Esophagus muscularis mucosa (tissue), 4 donors: ENCODE data around the gene SUPT4H1. TPM values are rescaled to one million over a fixed set of nuclear protein-coding genes. Genes with fewer than 3 reads are reported as not detected.

Experiments
- DNase-seq: peaks from one replicate; pipeline ENCODE4 v3.0.0-alpha.2; 2017; ENCODE audit errors: extremely low spot score
- H3K27ac ChIP-seq, 4 donors: fragments of 200-600 bp; sonication (generic); replicated peaks in 1 of 4; 1 replicate in 3 of 4; 2 replicates in 1 of 4; pipeline ENCODE4 v1.5.1; 2016 to 2019; ENCODE audit warnings: mild to moderate bottlenecking in 1 of 4
- H3K27me3 ChIP-seq, 4 donors: fragments of 200-600 bp; sonication (generic); one replicate each; pipeline versions ENCODE4 v1.5.1 to v1.6.0; 2016 to 2019
- H3K36me3 ChIP-seq, 4 donors: fragments of 200-600 bp; sonication (generic); one replicate each; pipeline ENCODE4 v1.5.1; 2016 to 2019
- H3K4me1 ChIP-seq, 4 donors: fragments of 200-600 bp; sonication (generic); one replicate each; pipeline ENCODE4 v1.5.1; 2016 to 2019
- H3K4me3 ChIP-seq, 4 donors: fragments of 200-600 bp; sonication (generic); 1 replicate in 2 of 4; 2 replicates in 2 of 4; pipeline ENCODE4 v1.5.1; 2016 to 2019; ENCODE audit warnings: mild to moderate bottlenecking in 4 of 4, moderate library complexity in 1 of 4
- H3K9me3 ChIP-seq, 4 donors: fragments of 200-600 bp; sonication (generic); 1 replicate in 3 of 4; 2 replicates in 1 of 4; pipeline ENCODE4 v1.5.1; 2016 to 2019
- EP300 ChIP-seq: sonication (generic); formaldehyde crosslinking; IDR thresholded peaks from one replicate; pipeline ENCODE4 v1.6.1; 2017; ENCODE audit warnings: antibody characterized with exemption
- POLR2A ChIP-seq: fragments of 450-650 bp; IDR thresholded peaks from one replicate; pipeline ENCODE4 v1.6.1; 2017; ENCODE audit warnings: antibody characterized with exemption, moderate library complexity, mild to moderate bottlenecking, low read depth
- POLR2AphosphoS5 ChIP-seq, 2 donors: sonication (generic); formaldehyde crosslinking; IDR thresholded peaks; one replicate each; pipeline ENCODE4 v1.6.1; 2017; ENCODE audit warnings: antibody characterized with exemption in 2 of 2
- WGBS: methylation state at CpG from one replicate; pipeline ENCODE4 v1.1.5; 2018; 5-methylcytosine and 5-hydroxymethylcytosine counted together
- intact Hi-C: fragments of 100-400 bp; cut with DNase I; formaldehyde crosslinking; loops from one replicate; pipeline ENCODE4 v1.15.1; 2023
- total RNA-seq, 4 donors: library from RNA; depleted of rRNA; stranded (reverse); fragments of >200 nt; gene quantifications; one replicate each; pipeline versions ENCODE4 v1.1.0 to v1.2.1, GENCODE V29; 2016
- TF ChIP-seq, protein P1 (sequence below), 3 experiments: fragments of 200-600 bp in 2 of 3; fragments of 450-650 bp in 1 of 3; sonication (generic) in 2 of 3; IDR thresholded peaks; one replicate each; pipeline ENCODE4 v1.5.1; 2017 to 2019; ENCODE audit warnings: antibody characterized with exemption in 3 of 3, mild to moderate bottlenecking in 2 of 3, moderate library complexity in 1 of 3

The SUPT4H1 gene
- total RNA-seq, 4 donors from 2014 or later, result 35.3 to 59.6 (median 47.0) TPM

DNA sequence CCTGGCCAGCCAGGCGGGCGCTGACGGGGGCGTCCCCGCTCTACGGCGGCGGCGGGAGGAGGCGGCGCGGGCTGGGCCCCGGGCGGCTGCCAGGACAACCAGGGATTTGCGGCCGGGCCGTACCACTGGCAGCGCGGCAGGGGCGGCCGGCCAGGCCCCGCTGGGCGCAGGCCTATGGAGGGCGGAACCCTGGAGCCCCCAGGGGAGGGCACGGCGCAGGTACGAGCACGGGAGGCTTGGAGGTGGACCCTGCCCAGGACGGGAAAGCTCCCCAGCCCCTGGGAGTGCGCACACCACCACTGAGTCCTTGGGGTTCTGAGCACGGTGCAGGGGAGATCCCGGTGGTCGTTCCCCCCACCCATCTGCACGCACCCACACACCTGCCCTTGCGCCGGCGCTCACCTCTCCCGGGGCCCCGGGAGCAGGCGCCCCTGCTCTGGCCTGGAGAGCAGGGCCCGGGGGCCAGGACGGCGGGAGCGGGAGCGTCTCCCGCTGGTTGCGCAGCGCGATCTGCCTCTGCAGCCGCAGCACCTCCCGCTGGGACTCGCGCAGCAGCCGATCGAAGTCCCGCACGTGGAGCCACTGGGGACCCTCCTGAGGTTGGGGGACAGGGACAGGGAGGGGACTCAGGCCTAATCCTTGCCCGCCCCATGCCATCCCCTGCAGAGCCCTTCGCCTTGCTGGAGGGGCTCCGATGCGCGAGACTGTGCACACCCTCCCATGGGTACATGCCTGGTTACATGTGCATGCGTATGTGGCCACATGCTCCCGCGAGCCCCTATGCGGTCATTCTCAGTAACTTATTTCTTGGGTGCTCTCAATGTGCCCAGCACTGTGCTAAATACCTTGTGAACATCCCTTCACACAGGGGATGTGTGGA is 27.4 kb downstream of the SUPT4H1 start:
- peak overlapping the region; percentile 70 to 80 (median 75) for H3K27ac ChIP-seq
- peaks cover 9 to 55% (median 34%) of the 10 kb centered on the region in 4 donors for H3K4me1 ChIP-seq
- TF ChIP-seq POLR2AphosphoS5 (IDR thresholded peaks at IDR 0.05) (peak; percentile 25 to 37), EP300 (no peak)
- TF ChIP-seq, protein P1, sequence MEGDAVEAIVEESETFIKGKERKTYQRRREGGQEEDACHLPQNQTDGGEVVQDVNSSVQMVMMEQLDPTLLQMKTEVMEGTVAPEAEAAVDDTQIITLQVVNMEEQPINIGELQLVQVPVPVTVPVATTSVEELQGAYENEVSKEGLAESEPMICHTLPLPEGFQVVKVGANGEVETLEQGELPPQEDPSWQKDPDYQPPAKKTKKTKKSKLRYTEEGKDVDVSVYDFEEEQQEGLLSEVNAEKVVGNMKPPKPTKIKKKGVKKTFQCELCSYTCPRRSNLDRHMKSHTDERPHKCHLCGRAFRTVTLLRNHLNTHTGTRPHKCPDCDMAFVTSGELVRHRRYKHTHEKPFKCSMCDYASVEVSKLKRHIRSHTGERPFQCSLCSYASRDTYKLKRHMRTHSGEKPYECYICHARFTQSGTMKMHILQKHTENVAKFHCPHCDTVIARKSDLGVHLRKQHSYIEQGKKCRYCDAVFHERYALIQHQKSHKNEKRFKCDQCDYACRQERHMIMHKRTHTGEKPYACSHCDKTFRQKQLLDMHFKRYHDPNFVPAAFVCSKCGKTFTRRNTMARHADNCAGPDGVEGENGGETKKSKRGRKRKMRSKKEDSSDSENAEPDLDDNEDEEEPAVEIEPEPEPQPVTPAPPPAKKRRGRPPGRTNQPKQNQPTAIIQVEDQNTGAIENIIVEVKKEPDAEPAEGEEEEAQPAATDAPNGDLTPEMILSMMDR (IDR thresholded peaks at IDR 0.05), result peak in 1 of 3 experiments; percentile 6
- H3K36me3 ChIP-seq, result peaks cover 0 to 24% (median 0%) of the 10 kb centered on the region in 4 donors
- DNase-seq, result no peak
- peaks cover 0 to 5% (median 0%) of the 10 kb centered on the region in 4 donors for H3K27me3 ChIP-seq
- no peaks in the 10 kb centered on the region for H3K9me3 ChIP-seq
- intact Hi-C loops, result no loop called here
- 10% methylated on average over 21 of the region's 66 CpGs for WGBS
- H3K4me3 ChIP-seq, result peak overlapping the region; percentile 68 to 81 (median 76)

DNA sequence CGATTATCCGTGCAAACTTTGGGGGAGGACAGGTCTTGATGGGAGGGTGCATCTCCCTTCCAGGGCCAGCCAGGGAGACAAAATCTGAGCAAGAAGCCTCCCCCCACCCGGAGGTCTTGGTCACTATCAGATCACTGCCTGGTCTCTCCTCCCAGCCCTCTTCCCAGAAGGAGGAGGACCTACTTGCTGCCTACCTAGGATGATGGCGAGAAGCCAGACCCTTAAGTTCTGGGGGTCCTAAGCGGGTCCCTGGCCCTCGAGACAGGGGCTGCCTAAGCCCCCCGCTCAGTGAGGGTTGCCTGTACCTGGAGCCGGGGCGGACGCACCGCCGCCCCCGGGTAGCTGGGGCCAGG is 28.0 kb downstream of the SUPT4H1 start:
- WGBS, result 46% methylated on average over 3 of the region's 13 CpGs
- intact Hi-C loops, result no loop called here

DNA sequence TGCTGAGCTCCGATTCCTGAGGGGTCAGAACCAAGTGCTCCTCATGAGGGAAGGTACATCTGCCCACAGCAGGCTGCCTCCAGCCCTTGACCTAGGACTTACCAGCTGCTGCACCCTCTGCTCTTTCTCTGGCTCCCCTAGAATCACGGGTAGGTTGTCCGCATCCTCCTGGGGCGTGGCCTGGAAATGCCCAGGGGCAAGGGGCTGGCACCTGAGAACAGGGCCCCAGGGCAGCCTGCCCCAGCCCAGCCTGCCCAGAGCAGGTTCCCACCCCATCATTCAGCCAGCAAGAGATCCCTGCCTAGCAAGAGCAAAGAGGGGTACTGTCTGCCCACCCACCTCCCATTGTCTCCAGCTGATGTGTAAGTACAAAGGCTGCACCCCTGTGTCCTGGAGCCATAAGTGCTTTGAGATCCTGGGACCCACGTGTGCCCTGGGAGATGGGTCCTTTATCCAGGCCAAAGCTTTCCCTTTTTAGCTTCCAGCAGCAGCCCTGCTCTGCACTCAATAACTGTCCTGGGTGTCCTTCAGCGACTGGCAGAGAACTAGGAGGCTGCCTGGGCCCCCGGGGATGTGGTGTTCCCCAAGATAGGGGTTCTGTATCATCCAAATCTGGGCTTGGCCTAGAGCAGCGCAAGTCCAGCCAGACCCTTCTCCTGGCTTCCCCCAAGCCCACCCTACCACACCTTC is 28.5 kb downstream of the SUPT4H1 start:
- H3K36me3 ChIP-seq, result peaks cover 0 to 24% (median 6%) of the 10 kb centered on the region in 4 donors
- intact Hi-C loops, result no loop called here
- WGBS, result 67% methylated on average over 8 of the region's 8 CpGs
- no peak for DNase-seq
- H3K4me3 ChIP-seq, result peak overlapping the region; percentile 68 to 81 (median 76)
- H3K27ac ChIP-seq, result peak overlapping the region; percentile 70 to 80 (median 75)
- H3K4me1 ChIP-seq, result peaks cover 9 to 46% (median 29%) of the 10 kb centered on the region in 4 donors
- H3K27me3 ChIP-seq, result peaks cover 0 to 5% (median 0%) of the 10 kb centered on the region in 4 donors
- H3K9me3 ChIP-seq, result no peaks in the 10 kb centered on the region
- TF ChIP-seq, protein P1 (IDR thresholded peaks at IDR 0.05), result no peak
- no peak for TF ChIP-seq POLR2A
- TF ChIP-seq POLR2AphosphoS5 (IDR thresholded peaks at IDR 0.05), result no peak
- no peak for TF ChIP-seq EP300

More for the DNA sequence above, 28.0 kb downstream of the SUPT4H1 start:
- Histone ChIP-seq H3K27me3 (peaks cover 0 to 5% (median 0%) of the 10 kb centered on the region in 4 donors), H3K36me3 (peaks cover 0 to 24% (median 3%) of the 10 kb centered on the region in 4 donors), H3K9me3 (no peaks in the 10 kb centered on the region), H3K4me1 (peaks cover 9 to 49% (median 34%) of the 10 kb centered on the region in 4 donors), H3K4me3 (peak overlapping the region; percentile 68 to 81 (median 76)), H3K27ac (peak overlapping the region; percentile 70 to 80 (median 75))
- DNase-seq, result no peak
- TF ChIP-seq EP300, result no peak
- no peak for TF ChIP-seq POLR2A

DNA sequence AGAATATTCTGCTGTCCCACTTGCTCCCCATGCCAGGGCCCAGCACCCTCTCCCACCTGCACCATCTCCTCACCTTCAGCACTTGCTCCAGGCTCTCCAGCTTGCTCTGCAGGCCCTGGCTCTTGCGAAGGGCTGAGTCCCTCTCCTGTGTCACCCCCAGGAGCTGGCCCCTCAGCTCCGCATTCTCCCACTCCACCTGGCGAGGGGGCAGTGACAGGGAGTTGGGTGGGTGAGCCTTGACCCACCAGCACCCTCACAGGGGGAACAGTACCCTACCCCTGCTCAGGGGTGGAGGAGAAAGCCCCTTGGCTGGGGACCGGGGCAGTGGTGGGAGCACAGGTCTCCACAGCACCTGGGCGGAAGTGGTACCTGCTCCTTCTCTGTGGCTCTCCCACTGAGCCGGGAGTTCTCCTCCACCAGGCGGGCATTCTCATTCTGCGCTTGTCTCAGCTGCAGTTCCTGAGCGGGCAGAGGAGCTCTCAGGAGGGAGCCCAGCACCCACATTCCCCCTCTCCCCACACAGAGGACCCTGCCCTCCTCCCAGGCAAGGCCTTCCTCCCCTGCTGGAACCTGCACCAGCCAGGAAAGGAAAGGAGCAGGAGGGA is 29.3 kb downstream of the SUPT4H1 start:
- intact Hi-C loops, result no loop called here
- no peak for DNase-seq
- H3K36me3 ChIP-seq, result peaks cover 0 to 27% (median 6%) of the 10 kb centered on the region in 4 donors

More for the DNA sequence above, 29.3 kb downstream of the SUPT4H1 start:
- no peaks in the 10 kb centered on the region for H3K9me3 ChIP-seq
- TF ChIP-seq, protein P1 (IDR thresholded peaks at IDR 0.05), result no peak
- no peak for TF ChIP-seq POLR2A
- TF ChIP-seq EP300, result no peak
- TF ChIP-seq POLR2AphosphoS5 (IDR thresholded peaks at IDR 0.05), result no peak
- H3K4me3 ChIP-seq, result no peak overlapping the region
- no peak overlapping the region for H3K27ac ChIP-seq
- H3K4me1 ChIP-seq, result peaks cover 9 to 38% (median 24%) of the 10 kb centered on the region in 4 donors
- WGBS, result 96% methylated on average over 4 of the region's 9 CpGs
- peaks cover 0 to 5% (median 0%) of the 10 kb centered on the region in 4 donors for H3K27me3 ChIP-seq
